Adrenal gland (tissue), 5 donors: ENCODE results near the gene TLR2.

ENCODE experiments used
- POLR2A ChIP-seq, 2 donors: fragments of 450-650 bp; IDR thresholded peaks; one replicate each; pipeline ENCODE4 v1.6.1; 2017; ENCODE audit warnings: antibody characterized with exemption in 2 of 2, mild to moderate bottlenecking in 2 of 2, moderate library complexity in 1 of 2
- TF ChIP-seq, protein P1 (sequence below), 6 experiments: fragments of 450-650 bp in 4 of 6; fragments of 200-600 bp in 2 of 6; sonication (generic) in 1 of 6; IDR thresholded peaks; 1 replicate in 5 of 6; 2 replicates in 1 of 6; pipeline versions ENCODE4 v1.5.1 to v1.8.0; 2016 to 2021; ENCODE audit warnings: antibody characterized with exemption in 6 of 6, mild to moderate bottlenecking in 2 of 6, moderate library complexity in 1 of 6
- donor health status: DM: no; HTN: no; CAD: no.

DNA sequence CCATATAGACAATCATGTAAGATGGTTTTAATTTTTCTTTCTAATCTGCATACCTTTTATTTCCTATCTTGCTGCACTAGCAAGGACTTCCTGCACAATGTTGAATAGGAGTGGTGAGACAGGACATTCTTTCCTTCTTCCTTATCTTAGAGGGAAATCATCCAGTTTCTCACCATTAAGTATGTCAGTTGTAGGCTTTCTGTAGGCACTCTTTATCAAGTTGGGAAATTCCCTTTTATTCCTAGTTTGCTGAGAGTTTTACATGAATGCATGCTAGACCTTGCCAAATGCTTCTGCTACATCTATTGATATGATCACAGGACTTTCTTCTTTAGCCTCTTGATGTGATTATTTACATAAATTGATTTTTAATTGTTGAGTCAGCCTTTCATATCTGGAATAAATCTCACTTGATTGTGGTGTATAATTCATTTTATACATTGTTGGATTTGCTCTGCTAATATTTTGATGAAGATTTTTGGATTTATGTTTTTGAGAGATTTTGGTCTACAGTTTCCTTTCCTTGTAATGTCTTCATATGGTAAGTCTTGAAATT is 51.9 kb downstream of the TLR2 start:
- TF ChIP-seq, protein P1, sequence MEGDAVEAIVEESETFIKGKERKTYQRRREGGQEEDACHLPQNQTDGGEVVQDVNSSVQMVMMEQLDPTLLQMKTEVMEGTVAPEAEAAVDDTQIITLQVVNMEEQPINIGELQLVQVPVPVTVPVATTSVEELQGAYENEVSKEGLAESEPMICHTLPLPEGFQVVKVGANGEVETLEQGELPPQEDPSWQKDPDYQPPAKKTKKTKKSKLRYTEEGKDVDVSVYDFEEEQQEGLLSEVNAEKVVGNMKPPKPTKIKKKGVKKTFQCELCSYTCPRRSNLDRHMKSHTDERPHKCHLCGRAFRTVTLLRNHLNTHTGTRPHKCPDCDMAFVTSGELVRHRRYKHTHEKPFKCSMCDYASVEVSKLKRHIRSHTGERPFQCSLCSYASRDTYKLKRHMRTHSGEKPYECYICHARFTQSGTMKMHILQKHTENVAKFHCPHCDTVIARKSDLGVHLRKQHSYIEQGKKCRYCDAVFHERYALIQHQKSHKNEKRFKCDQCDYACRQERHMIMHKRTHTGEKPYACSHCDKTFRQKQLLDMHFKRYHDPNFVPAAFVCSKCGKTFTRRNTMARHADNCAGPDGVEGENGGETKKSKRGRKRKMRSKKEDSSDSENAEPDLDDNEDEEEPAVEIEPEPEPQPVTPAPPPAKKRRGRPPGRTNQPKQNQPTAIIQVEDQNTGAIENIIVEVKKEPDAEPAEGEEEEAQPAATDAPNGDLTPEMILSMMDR (IDR thresholded peaks at IDR 0.05), result no peak
- TF ChIP-seq POLR2A (IDR thresholded peaks at IDR 0.05), result no peak
